Fibroblast of villous mesenchyme (primary cell): ENCODE results near the gene SLC7A6. TPM values are rescaled to one million over a fixed set of nuclear protein-coding genes. Genes with fewer than 3 reads are reported as not detected.

ENCODE experiments used
- DNase-seq: peaks from one replicate; pipeline ENCODE4 v3.0.0-alpha.2; 2010; ENCODE audit warnings: low read depth
- H3K4me3 ChIP-seq: 2 replicates; pipeline ENCODE4 v1.5.1; 2011; ENCODE audit warnings: low read depth, mild to moderate bottlenecking, low read length
- CTCF ChIP-seq: IDR thresholded peaks from 2 replicates; pipeline ENCODE4 v1.5.1; 2012; ENCODE audit warnings: low read depth, mild to moderate bottlenecking, low read length; ENCODE audit not compliant: insufficient read depth
- total RNA-seq: library from RNA; depleted of rRNA; stranded (reverse); fragments of >200 nt; gene quantifications from 2 replicates; pipeline ENCODE4 v1.2.3, GENCODE V29; 2012

Gene SLC7A6
- total RNA-seq, 1 donor, result 49.7 TPM

DNA sequence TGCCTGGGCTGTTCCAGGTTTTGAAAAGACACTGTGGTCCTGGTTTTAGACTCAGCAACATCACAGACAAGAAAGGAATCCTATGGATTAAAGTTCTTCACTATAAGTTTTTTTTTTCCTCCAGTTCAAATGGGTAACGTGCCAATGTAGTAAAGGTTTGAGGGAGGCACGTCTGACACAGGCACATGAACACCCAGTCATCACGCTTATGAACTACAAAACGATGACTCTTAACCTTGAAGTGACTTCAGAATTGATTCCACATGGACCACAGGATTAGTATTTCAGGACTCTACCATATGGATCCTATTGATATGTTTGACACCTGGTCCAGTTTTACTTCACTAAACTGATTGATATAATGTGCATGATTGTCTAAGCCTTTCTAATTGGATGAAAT is 48.8 kb downstream of the SLC7A6 start:
- TF ChIP-seq CTCF, result no peak
- no peak overlapping the region for H3K4me3 ChIP-seq
- DNase-seq, result no peak

- DNase-seq, result no peak
- H3K4me3 ChIP-seq, result no peak overlapping the region
- TF ChIP-seq CTCF, result no peak
Observed at GRCh38 chr16:68319185-68319908, 55.0 kb downstream of the SLC7A6 start.

GRCh38 chr16:68324336-68324735 is 60.0 kb downstream of the SLC7A6 start:
- TF ChIP-seq CTCF, result no peak
- H3K4me3 ChIP-seq, result no peak overlapping the region
- DNase-seq, result no peak

DNA sequence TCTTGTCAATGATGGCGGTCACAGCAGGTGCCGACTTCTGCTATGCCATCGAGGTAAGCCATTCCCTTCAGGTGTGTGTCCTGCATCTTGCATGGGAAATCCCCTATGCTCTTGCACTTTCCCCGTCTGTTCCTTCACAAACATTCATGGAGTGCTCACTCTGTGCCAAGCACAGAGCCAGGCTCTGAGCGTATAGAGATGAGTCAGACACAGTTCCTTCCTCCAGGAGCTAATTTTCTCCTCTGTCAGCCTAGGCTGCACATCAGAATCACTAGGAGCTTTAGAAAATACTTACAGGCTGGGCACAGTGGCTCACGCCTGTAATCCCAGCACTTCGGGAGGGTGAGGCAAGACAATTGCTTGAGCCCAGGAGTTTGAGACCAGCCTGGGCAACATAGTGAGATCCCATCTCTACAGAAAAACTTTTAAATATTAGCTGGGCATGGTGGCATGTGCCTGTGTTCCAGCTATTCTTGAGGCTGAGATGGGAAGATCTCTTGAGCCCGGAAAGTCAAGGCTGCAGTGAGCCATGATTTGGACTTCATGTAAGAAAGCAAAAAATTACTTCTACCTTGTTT is 60.5 kb downstream of the SLC7A6 start:
- DNase-seq, result no peak
- no peak overlapping the region for H3K4me3 ChIP-seq

GRCh38 chr16:68328151-68328859 is 64.0 kb downstream of the SLC7A6 start:
- DNase-seq, result peak; percentile 94
- no peak overlapping the region for H3K4me3 ChIP-seq
- TF ChIP-seq CTCF, result peak; percentile 98

More for the DNA sequence above, 60.5 kb downstream of the SLC7A6 start:
- TF ChIP-seq CTCF, result no peak

DNA sequence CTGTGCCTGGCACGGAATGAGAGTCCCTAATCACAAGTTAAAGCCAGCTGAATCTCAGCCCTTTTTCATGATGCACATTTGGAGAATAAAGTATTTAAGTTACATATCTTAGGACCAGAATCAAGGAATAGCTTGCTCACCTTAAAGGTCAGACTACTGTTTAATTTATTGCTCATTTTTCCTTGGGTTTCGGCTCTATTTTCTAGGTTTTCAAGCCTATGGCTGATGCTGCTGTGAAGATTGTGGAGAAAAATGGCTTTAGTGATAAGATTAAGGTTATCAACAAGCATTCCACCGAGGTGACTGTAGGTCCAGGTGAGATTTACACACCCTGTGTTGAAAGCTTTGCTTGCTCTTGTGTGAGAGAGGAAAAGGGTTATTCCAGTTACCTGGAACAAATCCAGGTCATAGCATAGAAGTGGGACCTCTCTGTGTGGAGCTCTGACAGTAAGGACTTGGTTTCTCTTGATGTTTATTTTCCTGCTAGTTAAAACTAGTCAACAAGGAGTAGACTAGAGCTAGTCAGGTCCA is 64.6 kb downstream of the SLC7A6 start:
- no peak for TF ChIP-seq CTCF
- no peak for DNase-seq
- no peak overlapping the region for H3K4me3 ChIP-seq
